GM23338 (cell line): ENCODE data around the gene NAPB. TPM values are rescaled to one million over a fixed set of nuclear protein-coding genes. Genes with fewer than 3 reads are reported as not detected.

ENCODE experiments used
- ATAC-seq: fragments of 200-7000 bp; cut with Tn5 transposase; 3 replicates; pipeline ENCODE4 v1.9.1; 2020
- DNase-seq: peaks from one replicate; pipeline ENCODE4 v3.0.0-alpha.2; 2015; ENCODE audit warnings: low spot score
- H2AFZ ChIP-seq: fragments of 200-600 bp; sonication (generic); 2 replicates; pipeline ENCODE4 v1.8.0; 2016; ENCODE audit warnings: antibody characterized with exemption, mild to moderate bottlenecking, moderate library complexity
- H3F3A ChIP-seq: fragments of 200-600 bp; sonication (generic); replicated peaks from 2 replicates; pipeline ENCODE4 v1.8.0; 2017; ENCODE audit warnings: antibody characterized with exemption, mixed run types, low read depth
- H3K27ac ChIP-seq: fragments of 200-600 bp; sonication (generic); 2 replicates; pipeline ENCODE4 v1.6.1; 2016; ENCODE audit warnings: low read depth
- H3K27me3 ChIP-seq: fragments of 200-600 bp; sonication (generic); 2 replicates; pipeline ENCODE4 v1.8.0; 2016; ENCODE audit warnings: mild to moderate bottlenecking, mixed run types, moderate library complexity; ENCODE audit not compliant: insufficient read depth
- H3K36me3 ChIP-seq: fragments of 200-600 bp; sonication (generic); 2 replicates; pipeline ENCODE4 v1.8.0; 2016; ENCODE audit warnings: mild to moderate bottlenecking; ENCODE audit not compliant: insufficient read depth
- H3K4me1 ChIP-seq: fragments of 200-600 bp; sonication (generic); 2 replicates; pipeline ENCODE4 v1.8.0; 2016; ENCODE audit warnings: mild to moderate bottlenecking, moderate library complexity; ENCODE audit not compliant: insufficient read depth
- H3K4me2 ChIP-seq: fragments of 200-600 bp; sonication (generic); 2 replicates; pipeline ENCODE4 v1.7.1; 2017; ENCODE audit warnings: mixed run types
- H3K4me3 ChIP-seq: fragments of 200-600 bp; sonication (generic); 2 replicates; pipeline ENCODE4 v1.6.1; 2016; ENCODE audit warnings: mixed run types
- H3K79me2 ChIP-seq: fragments of 200-600 bp; sonication (generic); replicated peaks from 2 replicates; pipeline ENCODE4 v1.8.0; 2017; ENCODE audit warnings: mild to moderate bottlenecking; ENCODE audit not compliant: insufficient read depth
- H3K9me2 ChIP-seq: fragments of 200-600 bp; sonication (generic); 2 replicates; pipeline ENCODE4 v1.8.0; 2017; ENCODE audit not compliant: insufficient read depth
- H4K20me1 ChIP-seq: fragments of 200-600 bp; sonication (generic); replicated peaks from 2 replicates; pipeline ENCODE4 v1.8.0; 2017; ENCODE audit warnings: mild to moderate bottlenecking; ENCODE audit not compliant: insufficient read depth
- H3K27ac Mint-ChIP-seq: 2 replicates; pipeline ENCODE4 v1.8.0; 2020; ENCODE audit warnings: inconsistent platforms, mild to moderate bottlenecking, moderate library complexity, mixed read lengths
- H3K27me3 Mint-ChIP-seq: 3 replicates; pipeline ENCODE4 v1.8.0; 2022; ENCODE audit warnings: low read depth, mild to moderate bottlenecking, moderate library complexity, mixed read lengths, inconsistent platforms; ENCODE audit not compliant: insufficient read depth, poor library complexity
- H3K36me3 Mint-ChIP-seq: 3 replicates; pipeline ENCODE4 v1.8.0; 2021; ENCODE audit warnings: low read depth, mild to moderate bottlenecking, inconsistent platforms, moderate library complexity, mixed read lengths
- H3K4me1 Mint-ChIP-seq: 3 replicates; pipeline ENCODE4 v1.8.0; 2020; ENCODE audit warnings: mild to moderate bottlenecking, inconsistent platforms, mixed read lengths
- H3K4me3 Mint-ChIP-seq: 3 replicates; pipeline ENCODE4 v1.8.0; 2021; ENCODE audit warnings: moderate library complexity, mild to moderate bottlenecking, inconsistent platforms, mixed read lengths
- H3K9me3 Mint-ChIP-seq: 3 replicates; pipeline ENCODE4 v1.8.0; 2020; ENCODE audit warnings: moderate library complexity, mild to moderate bottlenecking, inconsistent platforms, mixed read lengths
- CREB1 ChIP-seq: fragments of 250-450 bp; sonication (Bioruptor Pico); IDR thresholded peaks from 2 replicates; pipeline ENCODE4 v1.5.0; 2020; ENCODE audit warnings: low read depth, mild to moderate bottlenecking, moderate library complexity
- EZH2 ChIP-seq: fragments of 200-600 bp; sonication (generic); IDR thresholded peaks from one replicate; pipeline ENCODE4 v1.8.0; 2017; ENCODE audit warnings: antibody characterized with exemption, mild to moderate bottlenecking, low read depth; ENCODE audit not compliant: unreplicated experiment
- JUNB ChIP-seq: IDR thresholded peaks from one replicate; pipeline ENCODE4 v1.6.1; 2016; ENCODE audit warnings: antibody characterized with exemption; ENCODE audit not compliant: unreplicated experiment
- NANOG ChIP-seq: IDR thresholded peaks from 2 replicates; pipeline ENCODE4 v1.6.1; 2016; ENCODE audit warnings: antibody characterized with exemption, borderline replicate concordance
- POLR2AphosphoS5 ChIP-seq: IDR thresholded peaks from 2 replicates; pipeline ENCODE4 v1.6.1; 2016; ENCODE audit warnings: antibody characterized with exemption, low read depth
- STAT1 ChIP-seq: IDR thresholded peaks from one replicate; pipeline ENCODE4 v1.6.1; 2016; ENCODE audit warnings: antibody characterized with exemption; ENCODE audit not compliant: unreplicated experiment
- ZNF114 ChIP-seq: fragments of 250-450 bp; sonication (Bioruptor Pico); IDR thresholded peaks from 2 replicates; pipeline ENCODE4 v1.5.0; 2020; ENCODE audit warnings: mild to moderate bottlenecking, moderate library complexity
- ZNF331 ChIP-seq: fragments of 250-450 bp; sonication (Bioruptor Pico); IDR thresholded peaks from 2 replicates; pipeline ENCODE4 v1.5.0; 2020; ENCODE audit warnings: low read depth, mild to moderate bottlenecking, moderate library complexity
- ZNF462 ChIP-seq: fragments of 250-450 bp; sonication (Bioruptor Pico); IDR thresholded peaks from 2 replicates; pipeline ENCODE4 v1.5.0; 2020; ENCODE audit warnings: mild to moderate bottlenecking, moderate library complexity
- polyA plus RNA-seq: library from polyadenylated mRNA; unstranded; fragments of >200 nt; fragmentation: Nextera tagmentation; extraction: Ambion mirVana; gene quantifications from 2 replicates; pipeline ENCODE4 v1.2.1, GENCODE V29; 2016
- total RNA-seq: library from RNA; depleted of rRNA; stranded (reverse); fragments of >200 nt; shearing (Covaris generic); gene quantifications from 2 replicates; pipeline ENCODE4 v1.2.3, GENCODE V29; 2014

NAPB gene
- total and polyA plus RNA-seq, 2 experiments from 2014 or later = 7.3 to 18.1 TPM

DNA sequence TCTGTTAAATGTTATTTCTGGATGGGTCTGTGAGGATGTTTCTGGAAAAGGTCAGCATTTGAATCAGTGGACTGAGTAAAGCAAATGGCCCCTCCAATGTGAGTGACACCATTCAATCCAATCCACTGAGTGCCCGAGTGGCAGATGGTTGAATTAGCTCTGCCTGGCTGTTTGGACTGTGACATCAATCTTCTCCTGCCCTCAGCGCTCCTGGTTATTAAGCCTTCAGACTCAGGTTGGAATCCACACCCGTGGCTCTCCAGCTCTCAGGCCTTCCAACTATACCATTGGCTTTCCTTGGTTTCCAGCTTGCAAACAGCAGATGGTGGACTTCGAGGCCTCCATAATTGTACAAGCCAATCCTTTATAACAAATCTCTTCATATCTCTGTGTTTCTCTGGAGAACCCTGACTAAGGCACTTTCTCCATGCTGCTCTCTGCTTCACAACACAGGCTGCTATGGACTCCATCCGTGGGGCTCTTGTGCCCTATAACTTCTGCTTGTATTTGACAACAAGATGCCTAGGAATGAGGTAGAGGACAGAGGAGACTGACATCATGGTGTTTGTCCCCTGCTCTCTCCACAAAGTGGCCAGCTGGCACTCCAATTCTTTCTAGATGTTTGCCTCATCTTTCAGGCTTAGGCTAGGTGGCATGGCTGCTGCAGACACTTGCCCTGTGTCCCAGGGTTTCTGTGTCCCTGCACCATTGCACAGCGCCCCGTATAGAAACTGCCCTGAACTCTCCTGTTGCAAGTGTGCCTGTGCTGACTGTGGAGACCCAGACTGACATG, 13.4 kb upstream of the NAPB start:
- no peak overlapping the region for H3K4me2 ChIP-seq
- H3K9me3 Mint-ChIP-seq = no peaks in the 10 kb centered on the region; the same call in 2 of the 3 replicates
- H3K4me3 ChIP-seq = no peak overlapping the region
- no peaks in the 10 kb centered on the region for H3F3A ChIP-seq
- H3K27ac ChIP-seq = no peak overlapping the region
- H3K27me3 Mint-ChIP-seq = peaks cover 6% of the 10 kb centered on the region
- H3K4me1 Mint-ChIP-seq = no peaks in the 10 kb centered on the region
- no peaks in the 10 kb centered on the region for H4K20me1 ChIP-seq
- DNase-seq (no peak), ATAC-seq (no peak)
- H3K4me1 ChIP-seq = no peaks in the 10 kb centered on the region
- H2AFZ ChIP-seq = no peak overlapping the region
- no peak overlapping the region for H3K4me3 Mint-ChIP-seq
- TF ChIP-seq ZNF462 (CRISPR knock-in tag) = no peak
- no peaks in the 10 kb centered on the region for H3K36me3 Mint-ChIP-seq
- H3K79me2 ChIP-seq = no peaks in the 10 kb centered on the region
- H3K9me2 ChIP-seq = no peaks in the 10 kb centered on the region
- H3K36me3 ChIP-seq = no peaks in the 10 kb centered on the region
- no peaks in the 10 kb centered on the region for H3K27me3 ChIP-seq
- H3K27ac Mint-ChIP-seq = no peak overlapping the region

DNA sequence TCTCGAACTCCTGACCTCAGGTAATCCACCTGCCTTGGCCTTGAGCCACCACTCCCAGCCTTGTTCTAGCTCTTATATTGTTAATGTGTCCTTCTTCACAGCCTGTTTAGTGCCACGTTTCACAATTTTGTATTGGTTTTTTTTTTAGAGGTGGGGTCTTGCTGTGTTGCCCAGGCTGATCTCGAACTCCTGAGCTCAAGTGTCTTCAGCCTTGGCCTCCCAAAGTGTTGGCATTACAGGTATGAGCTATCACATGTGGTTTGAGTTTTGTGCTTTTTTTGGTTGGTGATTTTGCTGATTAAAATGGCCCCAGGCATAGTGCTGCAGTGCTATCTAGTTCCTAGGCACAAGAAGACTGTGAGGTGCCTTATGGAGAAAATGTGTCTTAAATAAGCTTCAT, 12.3 kb upstream of the NAPB start:
- Mint-ChIP-seq H3K36me3 (no peaks in the 10 kb centered on the region), H3K27ac (no peak overlapping the region), H3K27me3 (peaks cover 6% of the 10 kb centered on the region), H3K9me3 (no peaks in the 10 kb centered on the region; the same call in 2 of the 3 replicates), H3K4me3 (no peak overlapping the region), H3K4me1 (no peaks in the 10 kb centered on the region)
- Histone ChIP-seq H3K36me3 (no peaks in the 10 kb centered on the region), H3K79me2 (no peaks in the 10 kb centered on the region), H3K4me1 (no peaks in the 10 kb centered on the region), H4K20me1 (no peaks in the 10 kb centered on the region), H3K4me3 (no peak overlapping the region), H3F3A (no peaks in the 10 kb centered on the region), H3K9me2 (no peaks in the 10 kb centered on the region), H3K4me2 (no peak overlapping the region), H3K27me3 (no peaks in the 10 kb centered on the region), H3K27ac (no peak overlapping the region), H2AFZ (no peak overlapping the region)
- no peak for ATAC-seq
- DNase-seq = no peak
- TF ChIP-seq JUNB (no peak), CREB1 (CRISPR knock-in tag) (no peak), EZH2 (no peak), ZNF331 (CRISPR knock-in tag) (no peak), STAT1 (no peak), NANOG (no peak), POLR2AphosphoS5 (no peak), ZNF114 (CRISPR knock-in tag) (no peak)
